K562 (cell line): ENCODE results near the gene PGS1. TPM values are rescaled to one million over a fixed set of nuclear protein-coding genes. Genes with fewer than 3 reads are reported as not detected.
A peak's percentile ranks its signal among the peaks of the same experiment; 100 is the strongest.

Experiments used
- E2F6 ChIP-seq, 2 experiments: IDR thresholded peaks; 2 replicates each; pipeline ENCODE4 v1.6.1; 2011; ENCODE audit warnings: borderline replicate concordance in 1 of 2, control low read depth in 1 of 2, low read depth in 1 of 2, low read length in 1 of 2, mild to moderate bottlenecking in 1 of 2, mixed read lengths in 1 of 2, moderate library complexity in 1 of 2; ENCODE audit not compliant: insufficient read depth in 1 of 2, insufficient read length in 1 of 2, poor library complexity in 1 of 2, severe bottlenecking in 1 of 2; ENCODE audit errors: extremely low read depth in 1 of 2
- ELF1 ChIP-seq: fragments of 200-800 bp; sonication (Bioruptor generic); IDR thresholded peaks from 2 replicates; pipeline ENCODE4 v1.6.1; 2016; ENCODE audit warnings: missing genetic modification characterization, missing compliant biosample characterization
- ELF2 ChIP-seq: fragments of 250-450 bp; sonication (Bioruptor Pico); IDR thresholded peaks from 2 replicates; pipeline ENCODE4 v1.5.0; 2021; ENCODE audit warnings: mild to moderate bottlenecking
- EP300 ChIP-seq: IDR thresholded peaks from 2 replicates; pipeline ENCODE4 v1.6.1; 2012; ENCODE audit warnings: low read length, improper control_type of control experiment
- GABPB1 ChIP-seq: sonication (generic); formaldehyde crosslinking; IDR thresholded peaks from 2 replicates; pipeline ENCODE4 v1.8.0; 2022; ENCODE audit warnings: mild to moderate bottlenecking, missing genetic modification reagents
- MIER1 ChIP-seq: fragments of 450-650 bp; IDR thresholded peaks from 2 replicates; pipeline ENCODE4 v1.6.1; 2016; ENCODE audit warnings: antibody characterized with exemption, mild to moderate bottlenecking, low read depth
- PHF20 ChIP-seq: fragments of 450-650 bp; IDR thresholded peaks from 2 replicates; pipeline ENCODE4 v1.6.1; 2018; ENCODE audit not compliant: partially characterized antibody
- POLR2B ChIP-seq: fragments of 450-650 bp; IDR thresholded peaks from 2 replicates; pipeline ENCODE4 v1.6.1; 2018; ENCODE audit warnings: low read depth; ENCODE audit not compliant: partially characterized antibody
- POLR2G ChIP-seq: fragments of 200-400 bp; formaldehyde crosslinking; IDR thresholded peaks from 2 replicates; pipeline ENCODE4 v1.6.1; 2017; ENCODE audit warnings: low read depth, mild to moderate bottlenecking, antibody characterized with exemption, low read length, moderate library complexity
- TAF1 ChIP-seq: IDR thresholded peaks from 2 replicates; pipeline ENCODE4 v1.6.1; 2011; ENCODE audit warnings: mild to moderate bottlenecking, low read length, moderate library complexity; ENCODE audit not compliant: insufficient read depth, control insufficient read depth, severe bottlenecking; ENCODE audit errors: extremely low read depth
- ZNF143 ChIP-seq: sonication (generic); formaldehyde crosslinking; IDR thresholded peaks from 2 replicates; pipeline ENCODE4 v1.9.0; 2022; ENCODE audit warnings: mild to moderate bottlenecking, missing genetic modification reagents
- ZNF696 ChIP-seq: fragments of 250-450 bp; sonication (Bioruptor Pico); conservative IDR thresholded peaks from 2 replicates; pipeline ENCODE4 v1.4.0; 2020; ENCODE audit warnings: mild to moderate bottlenecking, moderate library complexity
- polyA plus RNA-seq, 8 experiments: library from polyadenylated mRNA; depleted of rRNA in 4 of 8; stranded (reverse) in 5 of 8; unstranded in 3 of 8; fragments of >200 nt; fragmentation: Nextera tagmentation in 2 of 8; fragmentation: Illumina TruSeq in 1 of 8; extraction: Ambion mirVana in 2 of 8; extraction: Trizol in 1 of 8; gene quantifications; 2 replicates each; pipeline versions ENCODE4 v1.2.1 to v1.2.3, GENCODE V29; 2011 to 2014; ENCODE audit warnings: inconsistent platforms in 1 of 8, missing spikeins in 1 of 8
- total RNA-seq, 7 experiments: library from RNA; depleted of rRNA in 6 of 7; stranded (reverse); fragments of >200 nt in 6 of 7; fragmentation: Illumina TruSeq in 2 of 7; extraction: Trizol in 2 of 7; gene quantifications; 2 replicates each; pipeline versions ENCODE4 v1.2.1 to v1.2.3, GENCODE V29; 2011 to 2021; ENCODE audit warnings: low replicate concordance in 1 of 7
- TF ChIP-seq, protein P1 (sequence below): fragments of 200-400 bp; formaldehyde crosslinking; IDR thresholded peaks from 2 replicates; pipeline ENCODE4 v1.6.1; 2017; ENCODE audit warnings: mild to moderate bottlenecking, low read depth, low read length, moderate library complexity
- TF ChIP-seq, protein P2 (sequence below): fragments of 450-650 bp; formaldehyde crosslinking; IDR thresholded peaks from 2 replicates; pipeline ENCODE4 v1.4.0; 2020; ENCODE audit warnings: mild to moderate bottlenecking, moderate library complexity
- TF ChIP-seq, protein P3 (sequence below): fragments of 450-650 bp; IDR thresholded peaks from 2 replicates; pipeline ENCODE4 v1.6.1; 2016; ENCODE audit warnings: low read depth, mild to moderate bottlenecking, moderate library complexity
- TF ChIP-seq, protein P4 (sequence below): sonication (generic); formaldehyde crosslinking; IDR thresholded peaks from 2 replicates; pipeline ENCODE4 v1.8.0; 2022; ENCODE audit warnings: missing genetic modification reagents, mild to moderate bottlenecking, moderate library complexity, borderline replicate concordance
- TF ChIP-seq, protein P5 (sequence below): fragments of 450-650 bp; IDR thresholded peaks from 2 replicates; pipeline ENCODE4 v1.6.1; 2016; ENCODE audit warnings: antibody characterized with exemption

PGS1 gene
- total and polyA plus RNA-seq, 9 of the 15 experiments (the other 6 are each of a cell fraction or from before 2014, with no cell fraction given): 1.3 to 39.4 (median 22.3) TPM

- TF ChIP-seq, protein P1, sequence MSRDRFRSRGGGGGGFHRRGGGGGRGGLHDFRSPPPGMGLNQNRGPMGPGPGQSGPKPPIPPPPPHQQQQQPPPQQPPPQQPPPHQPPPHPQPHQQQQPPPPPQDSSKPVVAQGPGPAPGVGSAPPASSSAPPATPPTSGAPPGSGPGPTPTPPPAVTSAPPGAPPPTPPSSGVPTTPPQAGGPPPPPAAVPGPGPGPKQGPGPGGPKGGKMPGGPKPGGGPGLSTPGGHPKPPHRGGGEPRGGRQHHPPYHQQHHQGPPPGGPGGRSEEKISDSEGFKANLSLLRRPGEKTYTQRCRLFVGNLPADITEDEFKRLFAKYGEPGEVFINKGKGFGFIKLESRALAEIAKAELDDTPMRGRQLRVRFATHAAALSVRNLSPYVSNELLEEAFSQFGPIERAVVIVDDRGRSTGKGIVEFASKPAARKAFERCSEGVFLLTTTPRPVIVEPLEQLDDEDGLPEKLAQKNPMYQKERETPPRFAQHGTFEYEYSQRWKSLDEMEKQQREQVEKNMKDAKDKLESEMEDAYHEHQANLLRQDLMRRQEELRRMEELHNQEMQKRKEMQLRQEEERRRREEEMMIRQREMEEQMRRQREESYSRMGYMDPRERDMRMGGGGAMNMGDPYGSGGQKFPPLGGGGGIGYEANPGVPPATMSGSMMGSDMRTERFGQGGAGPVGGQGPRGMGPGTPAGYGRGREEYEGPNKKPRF: no peak
- peak in 1 of 2 experiments; percentile 29 for TF ChIP-seq E2F6 (IDR thresholded peaks at IDR 0.05; ENCODE audit: borderline replicate concordance in 1 of 2, extremely low read depth in 1 of 2, insufficient read depth in 1 of 2, insufficient read length in 1 of 2, low read depth in 1 of 2, low read length in 1 of 2, poor library complexity in 1 of 2, severe bottlenecking in 1 of 2)
- peak; percentile 99 for TF ChIP-seq ELF1
- TF ChIP-seq EP300: peak; percentile 16; the same call in 1 of the 2 replicates
- TF ChIP-seq POLR2B: peak; percentile 54
- TF ChIP-seq ZNF696: no peak
- TF ChIP-seq GABPB1 (CRISPR knock-in tag): peak; percentile 97
- TF ChIP-seq MIER1: no peak
- TF ChIP-seq ELF2 (CRISPR knock-in tag): peak; percentile 99
- TF ChIP-seq, protein P2, sequence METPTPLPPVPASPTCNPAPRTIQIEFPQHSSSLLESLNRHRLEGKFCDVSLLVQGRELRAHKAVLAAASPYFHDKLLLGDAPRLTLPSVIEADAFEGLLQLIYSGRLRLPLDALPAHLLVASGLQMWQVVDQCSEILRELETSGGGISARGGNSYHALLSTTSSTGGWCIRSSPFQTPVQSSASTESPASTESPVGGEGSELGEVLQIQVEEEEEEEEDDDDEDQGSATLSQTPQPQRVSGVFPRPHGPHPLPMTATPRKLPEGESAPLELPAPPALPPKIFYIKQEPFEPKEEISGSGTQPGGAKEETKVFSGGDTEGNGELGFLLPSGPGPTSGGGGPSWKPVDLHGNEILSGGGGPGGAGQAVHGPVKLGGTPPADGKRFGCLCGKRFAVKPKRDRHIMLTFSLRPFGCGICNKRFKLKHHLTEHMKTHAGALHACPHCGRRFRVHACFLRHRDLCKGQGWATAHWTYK: peak; percentile 59; the same call in 1 of the 2 replicates
- peak; percentile 15; the same call in 1 of the 2 replicates for TF ChIP-seq ZNF143 (CRISPR knock-in tag)
- TF ChIP-seq, protein P3, sequence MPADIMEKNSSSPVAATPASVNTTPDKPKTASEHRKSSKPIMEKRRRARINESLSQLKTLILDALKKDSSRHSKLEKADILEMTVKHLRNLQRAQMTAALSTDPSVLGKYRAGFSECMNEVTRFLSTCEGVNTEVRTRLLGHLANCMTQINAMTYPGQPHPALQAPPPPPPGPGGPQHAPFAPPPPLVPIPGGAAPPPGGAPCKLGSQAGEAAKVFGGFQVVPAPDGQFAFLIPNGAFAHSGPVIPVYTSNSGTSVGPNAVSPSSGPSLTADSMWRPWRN: no peak
- peak; percentile 87 for TF ChIP-seq POLR2G
- TF ChIP-seq, protein P4, sequence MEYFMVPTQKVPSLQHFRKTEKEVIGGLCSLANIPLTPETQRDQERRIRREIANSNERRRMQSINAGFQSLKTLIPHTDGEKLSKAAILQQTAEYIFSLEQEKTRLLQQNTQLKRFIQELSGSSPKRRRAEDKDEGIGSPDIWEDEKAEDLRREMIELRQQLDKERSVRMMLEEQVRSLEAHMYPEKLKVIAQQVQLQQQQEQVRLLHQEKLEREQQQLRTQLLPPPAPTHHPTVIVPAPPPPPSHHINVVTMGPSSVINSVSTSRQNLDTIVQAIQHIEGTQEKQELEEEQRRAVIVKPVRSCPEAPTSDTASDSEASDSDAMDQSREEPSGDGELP (CRISPR knock-in tag): peak; percentile 87
- TF ChIP-seq TAF1: peak; percentile 87
- TF ChIP-seq, protein P5, sequence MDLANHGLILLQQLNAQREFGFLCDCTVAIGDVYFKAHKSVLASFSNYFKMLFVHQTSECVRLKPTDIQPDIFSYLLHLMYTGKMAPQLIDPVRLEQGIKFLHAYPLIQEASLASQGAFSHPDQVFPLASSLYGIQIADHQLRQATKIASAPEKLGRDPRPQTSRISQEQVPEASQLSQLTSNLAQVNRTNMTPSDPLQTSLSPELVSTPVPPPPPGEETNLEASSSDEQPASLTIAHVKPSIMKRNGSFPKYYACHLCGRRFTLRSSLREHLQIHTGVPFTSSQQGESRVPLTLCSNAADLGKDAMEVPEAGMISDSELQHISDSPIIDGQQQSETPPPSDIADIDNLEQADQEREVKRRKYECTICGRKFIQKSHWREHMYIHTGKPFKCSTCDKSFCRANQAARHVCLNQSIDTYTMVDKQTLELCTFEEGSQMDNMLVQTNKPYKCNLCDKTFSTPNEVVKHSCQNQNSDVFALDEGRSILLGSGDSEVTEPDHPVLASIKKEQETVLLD: 0 out of 2 replicates have a peak, but pooled peaks have one; percentile 40
- peak; percentile 95 for TF ChIP-seq PHF20
Measured at GRCh38 chr17:78378225-78379130, at the start of gene PGS1 (continued).
